IPS DF 19.7 (cell line): ENCODE measurements around the gene FOXP1.

Experiments used
- DNase-seq: peaks from one replicate; pipeline ENCODE4 v3.0.0-alpha.2; 2013; ENCODE audit warnings: low read depth, low spot score

FOXP1 gene

DNA sequence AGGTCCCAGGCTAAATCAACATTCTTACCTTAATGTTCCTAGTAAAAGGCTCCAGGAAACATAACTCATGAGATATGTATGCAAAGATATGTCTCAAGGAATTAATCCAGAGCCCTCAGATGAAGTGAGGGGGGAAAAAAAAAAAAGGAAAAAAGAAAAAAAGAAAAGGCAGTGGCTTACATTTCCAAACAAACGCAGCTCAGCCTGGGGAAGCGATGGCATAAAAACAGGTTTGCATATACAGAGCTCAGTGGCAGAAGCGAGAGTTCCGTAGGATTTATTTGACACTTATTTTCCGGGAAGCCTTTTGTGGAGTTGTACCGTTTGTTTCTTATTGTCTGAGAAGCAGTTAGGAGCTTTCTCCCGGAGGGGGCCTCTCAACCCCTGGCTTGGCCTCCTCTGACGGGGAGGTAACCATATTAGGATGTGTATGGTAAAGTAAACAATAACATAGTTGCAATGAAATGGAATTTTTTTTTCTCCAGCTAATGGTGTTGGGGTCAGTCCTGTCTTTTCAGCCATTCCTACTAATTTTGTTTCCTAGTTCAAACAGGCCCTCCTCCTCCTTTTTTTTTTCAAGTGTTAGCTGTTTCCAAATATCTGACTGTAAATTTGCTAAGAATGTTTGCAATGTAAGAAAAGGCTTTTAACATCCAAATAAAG is 338.6 kb downstream of the FOXP1 start:
- DNase-seq = no peak

- DNase-seq = no peak
Observed at GRCh38 chr3:71244153-71244825, 339.2 kb downstream of the FOXP1 start.

DNA sequence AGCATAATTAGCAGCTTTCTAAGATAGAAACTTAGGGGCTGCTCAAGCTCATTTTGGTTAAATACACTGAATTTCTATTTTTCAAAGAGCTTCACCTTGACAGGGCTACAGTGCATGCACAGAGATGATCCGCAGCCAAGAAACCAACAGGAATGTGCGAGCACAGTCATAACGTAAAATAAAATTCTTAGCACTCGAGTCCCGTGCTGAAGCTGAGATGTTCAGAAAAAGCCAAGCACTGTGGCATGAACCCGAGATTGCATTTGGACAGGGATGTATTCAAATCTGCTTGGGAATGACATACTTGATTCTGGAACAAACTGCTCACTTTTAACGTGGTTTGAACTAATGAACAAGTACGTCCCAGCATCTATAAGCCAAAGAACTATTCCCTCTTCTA is 340.3 kb downstream of the FOXP1 start:
- DNase-seq = no peak

DNA sequence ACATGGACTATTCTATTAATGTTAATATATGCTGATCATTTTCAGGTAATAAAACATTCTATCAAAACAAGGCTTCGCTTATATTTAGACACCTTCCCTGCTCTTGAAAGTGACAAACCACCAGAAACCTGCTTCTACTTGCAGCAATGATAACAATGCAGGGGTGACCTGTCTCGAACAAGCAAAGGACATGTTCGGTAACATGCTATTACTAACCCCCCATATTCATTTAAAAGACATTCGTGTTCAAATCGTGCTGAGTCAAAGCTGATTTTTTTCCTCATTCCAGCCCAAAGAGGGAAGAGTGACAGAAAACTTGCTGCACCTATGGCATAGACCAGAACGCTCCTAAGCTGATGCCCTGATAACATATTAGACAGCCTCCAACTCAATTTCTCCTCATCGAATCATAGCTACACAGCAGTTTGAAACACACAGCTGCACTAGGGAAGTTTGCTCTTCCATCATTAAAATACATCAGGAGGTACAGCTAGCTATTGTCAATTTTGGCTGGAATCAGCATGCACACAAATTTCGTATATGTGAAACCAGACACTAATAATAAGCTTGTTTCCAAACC is 341.5 kb downstream of the FOXP1 start:
- DNase-seq = no peak

DNA sequence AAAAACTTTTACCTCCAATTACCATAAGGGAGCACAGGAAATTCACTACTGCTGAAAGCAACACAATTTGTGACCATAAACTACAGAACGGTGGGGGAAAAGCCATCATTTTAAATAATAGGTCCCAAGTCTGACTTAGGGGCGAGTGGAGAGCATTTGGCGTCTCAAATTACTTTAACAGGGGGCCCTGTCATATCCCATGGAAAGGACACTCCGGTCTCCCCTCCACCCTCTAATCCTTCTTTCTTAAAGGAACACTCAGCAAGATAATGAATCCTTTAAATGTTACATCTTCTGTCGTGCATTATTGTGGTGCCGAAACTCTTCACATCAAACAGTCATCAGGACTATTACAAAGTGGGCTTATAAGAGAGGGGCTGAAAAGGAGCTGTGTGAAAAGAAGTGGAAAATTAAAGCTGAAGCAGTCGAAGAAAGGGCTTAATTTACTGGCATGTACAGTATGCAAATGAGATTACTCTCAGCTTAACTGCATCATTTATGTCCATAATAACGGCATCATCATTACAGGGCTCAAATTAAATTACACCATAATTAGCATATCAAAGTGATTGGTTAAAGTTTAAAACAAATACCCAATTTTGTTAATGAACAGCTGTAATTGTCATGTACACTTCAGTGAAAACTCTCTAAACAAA is 342.2 kb downstream of the FOXP1 start:
- no peak for DNase-seq

DNA sequence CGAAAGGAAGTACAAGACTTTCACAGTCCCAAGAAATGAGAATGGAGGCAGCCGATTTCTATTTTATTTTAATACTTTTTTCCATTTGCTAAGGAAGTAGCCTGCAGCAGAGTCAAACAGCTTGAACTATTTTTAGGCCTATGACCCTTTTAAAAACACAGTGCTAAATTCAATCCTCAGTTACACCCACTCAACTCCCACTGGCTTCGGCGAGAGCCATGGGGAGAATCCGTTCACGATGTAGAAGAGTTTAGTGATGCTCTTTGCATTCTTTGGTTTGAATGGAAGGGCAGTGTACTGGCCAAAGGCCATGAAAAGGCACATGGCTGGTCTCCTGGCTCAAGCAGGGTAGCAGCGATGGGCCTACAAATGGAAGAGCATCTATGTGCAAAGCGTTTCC is 343.5 kb downstream of the FOXP1 start:
- DNase-seq = no peak

DNA sequence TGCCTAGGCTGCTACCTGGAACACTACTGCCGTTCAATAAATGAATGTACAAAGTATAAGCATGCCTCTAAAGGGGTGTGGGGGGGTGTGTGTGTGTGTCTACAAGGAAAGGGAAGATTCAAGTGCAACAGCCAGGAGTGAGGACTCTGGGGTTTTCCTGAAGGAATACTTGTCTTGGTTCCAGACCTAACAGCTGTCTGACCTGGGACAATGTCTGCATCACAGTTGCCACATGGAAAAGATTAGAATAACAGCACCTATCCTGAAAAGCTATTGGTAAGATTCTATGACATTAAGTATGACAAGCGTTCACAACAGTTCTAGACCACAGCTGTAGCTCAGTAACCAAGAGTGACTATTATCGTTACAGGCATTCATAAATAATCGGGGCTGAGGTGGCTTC is 345.2 kb downstream of the FOXP1 start:
- no peak for DNase-seq

- no peak for DNase-seq
Observed at GRCh38 chr3:71237672-71238071, 345.9 kb downstream of the FOXP1 start.

GRCh38 chr3:71235846-71236245 is 347.7 kb downstream of the FOXP1 start:
- DNase-seq = no peak

- DNase-seq = no peak
Observed at GRCh38 chr3:71232895-71233294, 350.6 kb downstream of the FOXP1 start.

GRCh38 chr3:71232175-71232679 is 351.3 kb downstream of the FOXP1 start:
- no peak for DNase-seq

GRCh38 chr3:71231680-71232079 is 351.8 kb downstream of the FOXP1 start:
- no peak for DNase-seq

GRCh38 chr3:71229905-71230657 is 353.4 kb downstream of the FOXP1 start:
- no peak for DNase-seq

DNA sequence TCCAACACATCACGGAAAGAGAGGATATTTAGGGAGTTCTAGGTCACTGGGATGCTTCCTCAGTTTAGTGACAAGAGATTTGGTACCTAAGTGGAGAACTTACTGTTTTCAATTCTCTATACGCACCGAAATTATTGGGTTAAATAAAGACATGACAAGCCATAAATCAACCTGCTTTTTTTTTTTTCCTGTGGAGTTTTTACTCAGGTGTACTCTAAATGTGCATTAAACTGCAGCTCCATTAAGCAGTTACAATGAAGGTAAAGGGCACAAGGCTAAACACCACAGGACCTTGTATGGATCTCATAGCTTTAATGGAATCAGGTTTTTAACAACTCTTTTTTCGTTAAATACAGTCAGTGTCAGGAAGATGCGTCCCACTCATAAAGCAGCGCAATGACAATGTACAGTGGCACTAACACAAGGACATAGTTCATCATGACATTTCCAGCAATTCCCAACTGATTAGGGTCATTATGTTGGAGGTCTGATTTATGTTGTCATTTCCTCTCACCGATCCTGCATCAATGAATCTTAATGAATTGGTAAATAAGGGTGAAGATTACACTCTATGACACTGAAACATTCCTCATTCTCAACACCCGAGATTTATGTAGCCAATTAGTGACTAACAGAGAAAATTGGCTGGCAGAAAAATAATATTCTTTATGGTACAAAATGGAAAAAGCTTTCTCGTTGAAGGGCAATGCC is 355.2 kb downstream of the FOXP1 start:
- DNase-seq = no peak

GRCh38 chr3:71227270-71227661 is 356.3 kb downstream of the FOXP1 start:
- DNase-seq = no peak

- DNase-seq = no peak
Observed at GRCh38 chr3:71226565-71227269, 356.8 kb downstream of the FOXP1 start.

DNA sequence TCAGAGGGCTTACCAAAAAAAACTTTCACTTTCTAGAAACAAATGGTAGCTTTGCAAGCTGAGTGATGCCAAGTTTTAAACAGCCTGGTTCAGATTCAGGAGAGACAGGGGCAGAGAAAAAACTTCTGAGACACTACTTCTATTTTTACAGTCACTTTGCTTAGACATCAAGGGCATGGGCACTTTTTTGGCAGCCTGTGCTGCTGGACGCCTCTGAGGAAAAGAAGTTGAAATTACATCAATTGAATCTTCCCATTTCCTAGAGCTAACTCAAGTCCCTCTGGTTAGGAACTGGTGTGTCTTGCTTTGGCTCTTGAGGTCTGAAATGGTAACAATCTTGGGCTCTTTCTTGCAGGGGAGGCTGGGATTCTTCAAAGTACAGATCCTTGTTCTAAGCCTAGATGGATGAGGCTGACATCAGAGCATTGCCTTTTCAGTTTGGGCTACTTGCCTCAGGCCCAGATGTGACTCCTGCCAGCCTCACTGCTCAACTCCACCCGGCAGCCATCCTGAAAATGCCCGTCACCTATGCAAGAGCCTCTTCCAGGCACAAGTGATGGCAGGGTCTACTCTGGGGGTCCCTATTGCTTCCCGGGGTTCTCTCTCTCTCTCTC is 357.5 kb downstream of the FOXP1 start:
- no peak for DNase-seq

DNA sequence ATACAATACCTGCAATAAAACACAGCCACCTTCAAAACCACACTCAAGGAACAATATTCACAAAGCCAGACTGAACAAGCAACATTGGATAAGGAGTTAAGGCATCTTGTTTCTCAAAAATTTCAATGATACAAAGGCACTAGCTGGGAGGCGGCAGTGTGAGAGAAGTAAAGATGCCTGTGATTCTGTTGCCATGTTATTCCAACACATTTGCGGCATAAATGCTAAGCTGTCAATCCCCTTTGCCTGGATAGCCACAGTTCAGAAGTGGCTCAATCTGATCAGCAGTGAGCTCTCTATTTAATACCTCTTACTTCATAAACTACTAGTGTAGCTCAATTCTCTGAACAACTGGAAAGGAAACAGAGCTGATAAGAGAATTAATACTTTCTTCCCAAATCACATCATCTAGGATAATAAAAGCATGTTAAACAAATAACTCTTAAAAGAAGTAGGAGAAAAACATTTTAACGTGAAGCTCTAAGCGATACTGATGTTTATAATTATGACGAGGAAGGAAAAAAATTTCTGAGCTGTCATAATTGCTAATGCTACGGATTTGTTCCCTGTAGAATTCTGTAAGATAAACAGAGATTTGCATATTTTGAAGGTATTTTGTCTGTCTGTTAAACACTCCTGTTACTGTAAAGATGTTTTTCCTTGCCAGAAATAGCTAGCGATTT is 358.4 kb downstream of the FOXP1 start:
- no peak for DNase-seq
